HS-27A (cell line): ENCODE data around the gene NAALADL2.
"Not testable (repeated sequence)": the region's sequence is repeated elsewhere in the genome, so short reads cannot be mapped to it uniquely, and the experiment has no call there.

Experiments used
- DNase-seq: peaks from one replicate; pipeline ENCODE4 v3.0.0-alpha.2; 2012; ENCODE audit warnings: low read depth, missing footprints

NAALADL2 gene

DNA sequence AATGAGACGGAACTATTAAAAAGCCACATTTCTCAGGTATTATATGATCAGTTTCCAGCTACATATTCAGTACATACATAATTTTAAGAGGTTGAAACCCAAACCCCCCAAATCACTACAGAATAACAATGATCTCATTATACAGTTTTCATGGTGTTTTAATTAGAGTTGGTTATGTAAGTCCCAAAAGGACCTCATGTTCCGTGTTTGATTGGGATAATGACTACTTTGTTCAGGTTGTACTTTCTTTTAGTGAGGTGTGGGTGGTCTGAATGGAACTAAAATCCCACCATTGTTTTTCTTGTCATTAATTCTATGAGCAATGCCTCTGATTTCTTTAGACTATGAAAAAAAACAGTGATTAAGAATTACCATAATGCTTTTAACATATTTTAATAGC, 905.6 kb downstream of the NAALADL2 start:
- no peak for DNase-seq

DNA sequence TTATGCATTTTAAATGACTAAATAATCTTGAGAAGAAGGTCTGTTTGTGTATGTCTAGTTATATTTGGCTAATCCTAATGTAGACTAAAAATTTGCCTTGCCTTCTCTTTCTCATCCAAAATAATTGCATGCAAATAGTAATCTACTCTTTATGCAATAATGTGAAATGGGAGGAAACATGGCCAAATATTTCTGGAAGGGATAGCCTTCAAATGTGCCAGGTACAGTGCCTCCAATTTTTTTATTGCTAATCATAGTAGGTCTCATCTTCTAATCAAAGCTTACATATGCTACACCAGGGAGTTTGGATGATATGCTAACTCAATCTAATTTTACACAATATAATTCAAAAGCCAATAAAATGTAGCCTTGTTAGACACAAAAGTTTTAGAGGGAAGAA, 911.3 kb downstream of the NAALADL2 start:
- DNase-seq: no peak

DNA sequence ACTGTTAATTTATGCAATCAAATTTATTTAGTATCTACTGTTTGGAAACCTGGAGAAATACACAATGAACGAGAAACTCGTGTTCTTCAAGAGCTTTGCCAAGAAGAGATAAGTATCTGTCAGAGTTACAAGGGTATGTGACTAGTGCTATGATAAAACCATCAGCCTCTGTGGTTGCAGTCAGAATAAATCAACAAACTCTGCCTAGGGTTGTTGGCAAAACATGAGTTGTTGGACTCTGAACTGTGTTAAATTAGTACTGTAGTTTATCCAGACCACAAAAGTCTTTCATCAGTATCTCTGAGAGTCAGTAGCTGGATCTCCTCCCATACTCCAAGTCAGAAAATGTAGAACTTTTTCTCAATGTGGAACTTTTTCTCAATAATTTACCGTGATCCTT, 918.4 kb downstream of the NAALADL2 start:
- DNase-seq: no peak

DNA sequence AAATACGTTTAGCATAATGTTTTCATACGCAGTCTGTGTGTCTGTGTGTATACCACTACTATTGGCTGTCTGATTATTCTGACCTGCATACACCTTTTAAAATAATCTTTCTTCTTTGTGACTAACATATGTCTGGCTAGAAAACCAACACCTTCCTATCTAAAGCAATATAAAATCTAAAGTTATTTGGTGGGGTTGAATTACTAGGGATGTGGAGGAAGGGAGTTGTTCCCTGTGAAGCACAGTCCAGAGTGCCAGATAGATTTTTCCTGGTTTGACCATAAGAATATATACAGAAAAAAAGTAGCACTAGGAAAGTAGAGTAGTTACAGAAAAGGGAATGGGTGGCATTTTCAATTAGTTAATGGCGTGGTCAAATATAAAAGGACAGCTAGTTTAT, 918.8 kb downstream of the NAALADL2 start:
- DNase-seq: no peak

DNA sequence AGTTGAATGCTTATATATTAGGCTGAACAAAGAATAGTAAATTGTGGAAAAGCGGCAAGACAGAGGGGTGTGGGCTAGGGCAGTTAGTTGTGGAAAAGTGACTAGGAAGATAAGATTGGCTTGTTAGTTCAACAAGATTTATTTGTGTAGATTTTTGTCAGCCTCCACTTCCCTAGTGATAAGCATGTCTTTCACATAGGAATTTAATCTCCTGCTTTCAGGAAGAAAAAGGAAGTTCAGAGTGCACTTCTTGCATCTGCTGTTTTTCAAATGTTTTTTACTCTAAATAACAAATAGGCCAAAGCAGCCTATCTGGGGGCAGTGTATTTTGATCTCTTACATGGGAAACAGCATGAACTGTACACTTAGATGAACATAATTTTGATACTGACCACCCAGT, 919.9 kb downstream of the NAALADL2 start:
- DNase-seq: no peak

DNA sequence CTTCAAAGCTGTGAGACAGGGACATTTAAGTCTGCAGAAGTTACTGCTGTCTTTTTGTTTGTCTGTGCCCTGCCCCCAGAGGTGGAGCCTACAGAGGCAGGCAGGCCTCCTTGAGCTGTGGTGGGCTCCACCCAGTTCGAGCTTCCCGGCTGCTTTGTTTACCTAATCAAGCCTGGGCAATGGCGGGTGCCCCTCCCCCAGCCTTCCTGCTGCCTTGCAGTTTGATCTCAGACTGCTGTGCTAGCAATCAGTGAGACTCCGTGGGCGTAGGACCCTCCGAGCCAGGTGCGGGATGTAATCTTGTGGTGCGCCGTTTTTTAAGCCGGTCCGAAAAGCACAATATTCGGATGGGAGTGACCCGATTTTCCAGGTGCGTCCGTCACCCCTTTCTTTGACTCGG, 928.0 kb downstream of the NAALADL2 start:
- DNase-seq: not testable (repeated sequence)

DNA sequence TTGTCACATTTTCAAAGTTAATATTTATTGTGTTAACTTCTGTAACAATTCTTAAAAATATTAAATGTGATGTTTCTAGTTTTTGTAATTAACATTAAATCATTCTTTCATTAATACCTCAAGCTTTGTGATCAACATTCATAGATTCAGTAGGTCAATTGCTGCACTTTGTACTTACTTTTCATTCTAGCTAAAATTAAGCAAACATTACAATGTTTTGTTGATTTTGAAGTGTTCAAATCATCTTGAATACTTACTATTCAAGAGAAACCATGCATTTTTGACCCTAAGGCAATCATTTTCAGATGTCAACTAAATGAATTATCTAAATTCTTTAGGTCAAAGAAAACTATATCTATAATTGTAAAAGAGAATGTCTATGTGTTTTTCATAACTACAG, 933.1 kb downstream of the NAALADL2 start:
- DNase-seq: no peak

DNA sequence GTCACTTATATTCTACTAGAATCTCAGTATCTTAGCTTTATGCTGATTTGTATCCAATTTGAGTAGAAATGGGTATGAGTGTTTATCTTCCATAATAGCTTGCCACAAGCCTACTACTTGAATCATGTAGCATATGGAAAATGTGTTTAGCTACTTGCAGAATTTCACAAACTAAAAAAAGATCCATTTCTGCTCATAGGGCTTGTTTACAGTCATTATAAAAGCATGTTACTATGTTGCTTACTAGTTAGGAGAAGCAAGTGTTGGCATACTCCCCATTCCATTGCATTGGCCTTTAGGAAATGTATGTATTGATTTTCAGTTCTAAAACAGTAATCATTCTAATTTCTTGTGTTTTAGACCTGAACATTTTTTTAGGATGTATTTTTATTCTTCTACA, 939.2 kb downstream of the NAALADL2 start:
- no peak for DNase-seq

DNA sequence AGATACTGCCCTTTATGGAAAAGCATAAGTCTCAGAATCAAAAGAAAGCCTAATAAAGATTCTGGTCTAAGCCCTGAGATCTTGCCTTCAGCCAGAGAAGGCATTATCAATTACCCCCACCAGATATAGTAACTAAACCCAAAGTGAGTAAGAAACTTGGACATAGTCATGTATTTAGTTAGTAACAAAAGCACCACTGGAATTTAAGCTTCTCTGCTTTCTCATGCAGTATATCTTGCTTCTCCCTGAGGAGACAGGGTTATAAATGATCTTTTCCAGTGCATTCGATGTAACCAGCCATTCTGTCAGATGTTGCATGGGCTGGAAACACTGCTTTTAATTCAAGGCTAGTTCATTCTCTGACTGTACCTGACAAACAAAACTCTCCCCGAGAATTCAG, 946.7 kb downstream of the NAALADL2 start:
- no peak for DNase-seq

DNA sequence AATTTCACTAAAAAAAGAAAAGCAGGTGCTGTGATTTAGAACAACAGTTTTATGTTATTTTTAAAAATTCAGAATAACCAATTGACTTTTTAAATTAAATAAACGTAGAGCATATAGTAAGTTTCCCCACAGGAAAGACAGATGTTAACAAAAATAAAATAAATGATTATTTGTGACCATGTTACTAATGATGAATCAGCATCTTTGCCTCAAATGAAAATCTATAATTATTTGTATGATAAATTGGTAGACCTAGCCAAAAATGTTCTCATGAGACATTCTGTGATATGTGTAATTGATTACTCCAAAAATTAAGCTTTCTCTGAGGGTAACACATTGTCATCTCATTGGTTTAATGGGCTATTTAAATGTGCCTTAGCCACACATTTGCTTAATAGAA, 948.0 kb downstream of the NAALADL2 start:
- no peak for DNase-seq

DNA sequence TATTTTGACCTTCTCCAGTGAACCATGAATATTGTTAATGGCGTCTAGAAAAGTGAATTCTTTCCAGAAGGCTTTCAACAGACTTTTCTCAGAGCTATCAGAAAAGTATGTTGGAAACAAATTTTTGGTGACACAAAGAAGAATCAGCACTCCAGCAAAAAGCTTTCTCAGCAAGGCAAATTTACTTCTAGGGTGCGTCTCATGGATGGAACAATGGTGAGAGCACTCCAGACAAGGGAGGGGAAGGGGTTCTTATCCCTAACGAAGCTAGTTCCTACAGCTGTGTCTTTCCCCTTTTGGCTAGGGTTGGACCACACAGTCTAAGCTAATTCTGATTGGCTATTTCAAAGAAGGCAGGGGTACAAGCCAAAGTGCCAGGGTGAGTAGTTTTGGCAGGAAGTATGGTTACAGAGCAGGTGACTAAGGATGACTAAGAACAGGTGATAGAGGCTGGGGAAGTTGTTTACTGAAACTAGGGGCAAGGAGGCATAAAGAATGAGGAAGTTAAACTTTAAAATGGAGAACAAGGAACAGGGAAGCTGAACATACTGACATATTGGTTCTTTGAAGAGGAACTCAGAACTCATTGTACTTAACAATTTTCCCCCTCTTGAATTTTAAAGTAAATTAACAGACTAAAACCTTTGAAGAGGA, 959.8 kb downstream of the NAALADL2 start:
- no peak for DNase-seq

DNA sequence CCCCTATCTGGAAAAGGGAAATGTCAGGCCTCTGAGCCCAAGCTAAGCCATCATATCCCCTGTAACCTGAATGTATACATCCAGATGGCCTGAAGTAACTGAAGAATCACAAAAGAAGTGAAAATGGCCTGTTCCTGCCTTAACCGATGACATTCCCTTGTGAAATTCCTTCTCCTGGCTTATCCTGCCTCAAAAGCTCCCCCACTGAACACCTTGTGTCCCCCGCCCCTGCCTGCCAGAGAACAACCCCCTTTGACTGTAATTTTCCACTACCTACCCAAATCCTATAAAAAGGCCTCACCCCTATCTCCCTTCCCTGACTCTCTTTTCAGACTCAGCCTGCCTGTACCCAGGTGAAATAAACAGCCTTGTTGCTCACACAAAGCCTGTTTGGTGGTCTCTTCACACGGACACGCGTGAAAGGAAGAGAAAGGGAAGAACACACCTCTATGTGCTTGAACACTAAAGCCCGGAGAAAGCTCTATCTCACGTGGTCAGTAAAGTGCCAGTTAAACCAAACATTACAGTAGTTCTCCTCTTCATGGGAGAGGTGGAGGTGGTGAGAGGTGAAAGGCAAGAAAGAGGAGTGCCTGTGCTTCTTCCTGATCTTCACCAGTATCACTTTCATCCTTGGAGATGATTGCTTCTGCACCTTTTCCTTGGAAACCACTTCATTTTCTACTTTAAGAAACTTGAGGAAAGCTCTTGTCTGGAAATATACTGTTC, 963.8 kb downstream of the NAALADL2 start:
- not testable (repeated sequence) for DNase-seq

DNA sequence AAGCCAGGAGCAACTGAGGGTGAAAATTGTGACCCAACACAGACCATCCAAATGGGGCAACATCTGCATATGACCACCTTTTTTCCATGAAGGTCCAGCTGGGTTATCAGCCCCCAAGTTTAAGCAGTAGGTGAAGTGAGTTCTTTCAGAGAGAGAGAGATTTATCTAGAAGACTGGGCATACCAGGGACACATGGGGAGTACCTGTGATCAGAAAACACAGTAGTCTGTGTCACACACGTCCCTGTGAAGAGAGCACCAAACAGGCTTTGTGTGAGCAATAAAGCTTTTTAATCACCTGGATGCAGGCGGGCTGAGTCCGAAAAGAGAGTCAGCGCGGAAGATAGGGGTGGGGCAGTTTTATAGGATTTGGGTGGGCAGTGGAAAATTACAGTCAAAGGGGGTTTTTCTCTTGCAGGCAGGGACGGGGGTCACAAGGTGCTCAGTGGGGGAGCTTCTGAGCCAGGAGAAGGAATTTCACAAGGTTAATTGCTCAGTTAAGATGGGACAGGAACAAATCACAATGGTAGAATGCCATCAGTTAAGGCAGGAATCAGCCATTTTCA, 966.0 kb downstream of the NAALADL2 start:
- DNase-seq: not testable (repeated sequence)

DNA sequence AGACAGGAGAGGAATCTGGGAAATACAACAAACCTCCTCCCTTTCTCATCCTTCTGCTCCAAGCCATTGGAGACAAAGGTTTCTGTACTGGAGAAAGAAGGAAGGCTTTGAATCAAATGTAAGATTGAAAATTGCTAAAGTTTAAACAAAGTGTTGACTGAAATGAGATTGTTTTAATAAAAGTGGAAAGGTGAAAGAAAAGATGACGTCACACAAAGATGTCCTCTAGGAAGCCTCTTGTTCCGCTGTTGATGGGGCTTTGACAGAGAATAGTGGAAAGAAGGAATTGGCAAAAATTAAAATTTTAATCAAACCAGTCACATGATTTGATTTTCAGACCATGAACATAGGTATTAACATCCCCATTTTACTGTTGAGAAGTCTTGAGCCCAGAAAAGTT, 967.6 kb downstream of the NAALADL2 start:
- DNase-seq: no peak

DNA sequence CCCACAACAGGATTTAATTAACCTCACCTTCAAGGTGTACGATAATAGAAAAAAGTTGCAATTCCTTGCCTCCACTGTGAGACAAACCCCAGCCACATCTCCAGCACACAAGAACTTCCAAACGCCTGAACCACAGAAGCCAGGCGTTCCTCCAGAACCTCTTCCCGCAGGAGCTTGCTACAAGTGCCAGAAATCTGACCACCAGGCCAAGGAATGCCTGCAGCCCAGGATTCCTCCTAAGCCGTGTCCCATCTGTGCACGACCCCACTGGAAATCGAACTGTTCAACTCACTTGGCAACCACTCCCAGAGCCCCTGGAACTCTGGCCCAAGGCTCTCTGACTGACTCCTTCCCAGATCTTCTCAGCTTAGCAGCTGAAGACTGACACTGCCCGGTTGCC, 970.7 kb downstream of the NAALADL2 start:
- not testable (repeated sequence) for DNase-seq

DNA sequence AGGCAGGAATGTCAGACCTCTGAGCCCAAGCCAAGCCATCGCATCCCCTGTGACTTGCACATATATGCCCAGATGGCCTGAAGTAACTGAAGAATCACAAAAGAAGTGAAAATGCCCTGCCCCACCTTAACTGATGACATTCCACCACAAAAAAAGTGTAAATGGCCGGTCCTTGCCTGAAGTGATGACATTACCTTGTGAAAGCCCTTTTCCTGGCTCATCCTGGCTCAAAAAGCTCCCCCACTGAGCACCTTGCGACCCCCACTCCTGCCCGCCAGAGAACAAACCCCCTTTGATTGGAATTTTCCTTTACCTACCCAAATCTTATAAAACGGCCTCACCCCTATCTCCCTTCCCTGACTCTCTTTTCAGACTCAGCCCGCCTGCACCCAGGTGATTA, 976.6 kb downstream of the NAALADL2 start:
- not testable (repeated sequence) for DNase-seq

DNA sequence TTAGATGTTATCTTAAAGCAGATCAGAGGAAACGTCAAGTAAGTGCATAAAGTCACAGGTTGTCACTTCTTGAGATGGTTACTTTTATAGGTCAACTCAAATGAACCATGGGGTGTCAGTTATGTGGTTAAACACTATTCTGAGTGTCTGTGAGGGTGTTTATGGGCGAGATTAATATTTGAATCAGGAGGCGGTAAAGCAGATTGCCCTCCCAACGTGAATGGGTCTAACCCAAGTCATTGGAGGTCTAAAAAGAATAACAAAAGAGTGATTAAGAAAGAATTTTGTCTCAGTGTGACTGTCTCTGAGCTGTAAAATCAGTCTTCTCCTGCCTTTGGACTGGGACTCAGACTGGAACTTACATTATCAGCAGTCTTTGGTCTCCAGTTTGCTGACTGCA, 977.5 kb downstream of the NAALADL2 start:
- DNase-seq: no peak

DNA sequence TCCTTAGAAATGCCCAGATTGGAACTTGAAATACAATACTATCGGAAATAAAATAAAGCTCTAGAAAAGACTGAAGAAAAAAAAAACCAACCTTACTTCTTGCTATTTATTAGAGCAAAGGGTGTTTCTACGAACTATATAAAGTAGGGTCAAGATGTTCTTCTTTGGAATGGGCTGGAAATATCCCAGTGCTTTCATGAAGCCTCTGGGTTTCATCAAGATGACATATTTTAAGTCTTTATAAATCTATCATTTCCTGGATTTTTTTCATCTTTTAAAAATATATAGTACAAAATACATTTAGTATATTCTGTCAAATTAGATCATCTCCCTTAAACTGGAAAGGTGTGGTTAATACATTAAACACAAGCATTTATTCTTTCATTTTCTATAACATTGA, 978.8 kb downstream of the NAALADL2 start:
- no peak for DNase-seq

DNA sequence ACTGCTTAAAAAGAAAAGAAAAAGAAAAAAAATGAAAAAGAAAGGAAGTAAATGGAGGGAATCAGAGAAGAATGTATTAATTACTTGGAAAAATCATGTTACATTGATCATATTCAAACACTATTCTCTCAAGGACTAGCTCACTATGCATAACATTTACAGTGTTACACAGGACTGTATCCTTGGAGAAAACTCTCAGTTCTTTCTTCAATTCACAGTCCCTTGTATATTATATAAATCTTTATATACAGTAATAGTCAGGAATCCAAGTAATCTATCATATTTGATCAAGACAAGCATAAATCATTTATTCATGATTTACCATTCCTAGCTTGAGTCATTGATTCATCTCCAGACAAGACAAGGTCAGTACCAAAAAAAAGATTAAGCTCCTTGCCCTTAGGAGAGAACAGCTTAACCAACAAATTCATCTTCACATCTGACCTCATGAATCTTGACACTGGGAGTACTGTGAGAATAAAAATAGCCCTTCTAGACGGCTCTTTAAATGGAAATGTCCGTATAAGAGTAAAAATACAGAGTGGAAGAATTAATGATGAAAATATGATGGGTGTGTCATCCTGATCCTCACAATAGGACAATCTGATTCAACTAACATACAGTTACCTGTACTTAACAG, 980.4 kb downstream of the NAALADL2 start:
- DNase-seq: no peak

DNA sequence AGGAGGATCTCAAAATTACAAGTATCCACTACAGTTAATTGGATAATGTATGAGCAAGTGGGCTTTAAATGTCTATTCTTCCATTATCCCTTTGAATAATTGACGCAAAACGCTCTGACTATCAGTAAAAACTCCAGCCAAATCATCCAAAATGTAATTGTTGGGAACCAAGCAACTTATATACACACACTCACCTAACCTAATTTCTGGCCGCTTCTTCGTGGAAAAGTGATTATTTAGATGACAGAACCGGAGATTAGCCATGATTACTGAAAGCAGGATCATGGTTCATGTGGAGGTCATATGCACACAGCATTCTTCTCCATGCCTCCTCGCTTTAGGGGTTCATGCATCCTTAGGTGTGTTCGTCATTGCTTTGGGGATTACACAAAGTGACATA, 992.4 kb downstream of the NAALADL2 start:
- DNase-seq: no peak

DNA sequence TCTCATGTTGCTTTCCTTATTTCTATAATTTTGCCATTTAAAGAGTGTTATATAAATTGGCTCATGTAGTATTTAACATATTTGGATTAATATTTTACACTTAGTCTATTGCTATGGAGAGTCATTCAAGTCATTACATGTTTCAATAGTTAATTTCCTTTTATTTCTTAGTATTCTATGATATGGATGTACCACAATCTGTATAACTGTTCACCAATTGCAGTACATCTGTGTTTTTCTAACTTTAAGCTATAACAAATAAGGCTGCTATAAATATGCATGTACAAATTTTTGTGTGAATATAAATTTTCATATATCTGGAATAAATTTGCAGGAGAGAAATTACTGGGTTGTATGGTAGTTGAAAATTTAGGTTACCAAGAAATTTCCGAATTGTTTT, 993.4 kb downstream of the NAALADL2 start:
- no peak for DNase-seq

DNA sequence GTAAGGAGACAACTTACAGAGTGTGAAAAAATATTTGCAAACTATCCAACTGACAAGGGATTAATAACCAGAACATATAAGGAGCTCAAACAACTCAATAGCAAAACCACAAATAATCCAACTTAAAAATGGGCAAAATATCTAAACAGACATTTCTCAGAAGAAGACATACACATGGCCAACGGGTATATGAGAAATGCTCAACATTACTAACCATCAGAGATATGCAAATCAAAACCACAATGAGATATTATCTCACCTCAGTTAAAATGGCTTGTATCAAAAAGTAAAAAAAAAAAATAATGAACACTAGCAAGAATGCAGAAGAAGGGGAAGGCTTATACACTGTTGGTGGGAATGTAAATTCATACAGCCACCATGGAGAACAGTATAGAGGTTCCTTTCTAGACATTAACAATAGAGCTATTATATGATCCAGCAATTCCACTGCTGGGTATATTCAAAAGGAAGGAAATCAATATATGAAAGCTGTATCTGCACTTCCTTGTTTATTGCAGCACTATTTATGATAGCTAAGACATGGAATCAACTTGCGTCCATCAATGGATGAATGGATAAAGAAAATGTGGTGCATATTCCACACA, 998.6 kb downstream of the NAALADL2 start:
- DNase-seq: no peak
